ENCODE measurements around the gene LTF.

DNA sequence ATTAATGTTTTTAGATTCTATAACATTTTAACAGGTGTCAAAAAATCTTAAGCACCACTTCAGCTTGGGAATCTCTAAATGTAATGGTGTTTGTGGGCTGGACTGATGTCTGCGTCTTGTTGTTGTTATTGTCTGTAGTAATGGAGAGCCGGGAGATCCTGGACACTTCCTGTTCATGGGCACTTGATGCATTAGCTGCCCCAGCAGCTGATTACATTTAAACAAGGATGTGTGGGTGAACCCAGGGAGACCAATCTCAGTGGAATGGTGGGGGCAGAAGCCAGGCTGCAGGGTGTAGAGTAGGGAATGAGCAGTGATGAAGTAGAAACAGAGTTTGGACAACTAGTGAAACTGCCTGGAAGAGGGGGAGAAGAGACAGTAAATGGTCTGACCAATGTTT is 65.6 kb downstream of the LTF start:
- TF ChIP-seq CTCF (IDR thresholded peaks at IDR 0.05; ENCODE audit: insufficient read depth, low read length) (no peak), POLR2AphosphoS5 (IDR thresholded peaks at IDR 0.05; ENCODE audit: low read depth) (no peak), GABPA (IDR thresholded peaks at IDR 0.05; ENCODE audit: low read depth) (no peak)

Data from HL-60 (cell line).